Upper lobe of left lung (tissue), 4 donors: ENCODE measurements around the gene IP6K1.

Experiments
- CTCF ChIP-seq, 6 experiments: fragments of 450-650 bp in 4 of 6; fragments of 200-600 bp in 2 of 6; sonication (generic) in 2 of 6; IDR thresholded peaks; one replicate each; pipeline ENCODE4 v1.5.1; 2016 to 2019; ENCODE audit warnings: antibody characterized with exemption in 6 of 6
- POLR2A ChIP-seq, 4 donors: fragments of 450-650 bp; IDR thresholded peaks; one replicate each; pipeline ENCODE4 v1.5.1; 2016 to 2017; ENCODE audit warnings: antibody characterized with exemption in 4 of 4, mild to moderate bottlenecking in 2 of 4
- POLR2AphosphoS5 ChIP-seq, 2 donors: sonication (generic); formaldehyde crosslinking; IDR thresholded peaks; one replicate each; pipeline ENCODE4 v1.5.1; 2017; ENCODE audit warnings: antibody characterized with exemption in 2 of 2

- no peak for TF ChIP-seq CTCF (IDR thresholded peaks at IDR 0.05)
- TF ChIP-seq POLR2AphosphoS5 (IDR thresholded peaks at IDR 0.05): no peak
- no peak for TF ChIP-seq POLR2A (IDR thresholded peaks at IDR 0.05)
Measured at GRCh38 chr3:49788056-49788455, 1.7 kb upstream of the IP6K1 start.
